Activated CD8-positive, alpha-beta T cell treated with anti-CD3 and anti-CD28 coated beads for 36 hours (primary cell): ENCODE measurements around the gene CYTH2. TPM values are rescaled to one million over a fixed set of nuclear protein-coding genes. Genes with fewer than 3 reads are reported as not detected.

Experiments used
- ATAC-seq: fragments of 200-7000 bp; cut with Tn5 transposase; one replicate; pipeline ENCODE4 v1.10.0; 2021; ENCODE audit warnings: mild to moderate bottlenecking, moderate library complexity
- CTCF ChIA-PET: fragments of 350-600 bp; sonication (Branson Sonifier 250); formaldehyde crosslinking; loops from one replicate; lab custom pipeline; 2021; ENCODE audit warnings: antibody characterized with exemption; lab: Charles Lee
- POLR2A ChIA-PET: fragments of 350-600 bp; sonication (Branson Sonifier 250); formaldehyde crosslinking; loops from one replicate; lab custom pipeline; 2021; ENCODE audit warnings: antibody characterized with exemption; lab: Charles Lee
- DNase-seq: peaks from one replicate; pipeline ENCODE4 v3.0.0-alpha.2; 2020
- H3K27ac Mint-ChIP-seq: one replicate; pipeline ENCODE4 v1.8.0; 2021; ENCODE audit warnings: mild to moderate bottlenecking, mixed read lengths
- H3K27me3 Mint-ChIP-seq: one replicate; pipeline ENCODE4 v1.8.0; 2021; ENCODE audit warnings: mixed read lengths
- H3K36me3 Mint-ChIP-seq: one replicate; pipeline ENCODE4 v1.8.0; 2021; ENCODE audit warnings: low read depth, mixed read lengths
- H3K4me1 Mint-ChIP-seq: one replicate; pipeline ENCODE4 v1.8.0; 2021; ENCODE audit warnings: low read depth, mixed read lengths
- H3K4me3 Mint-ChIP-seq: one replicate; pipeline ENCODE4 v1.8.0; 2021; ENCODE audit warnings: mild to moderate bottlenecking, moderate library complexity, mixed read lengths
- H3K9me3 Mint-ChIP-seq: one replicate; pipeline ENCODE4 v1.8.0; 2021; ENCODE audit warnings: mixed read lengths
- CTCF ChIP-seq: fragments of 200-600 bp; IDR thresholded peaks from one replicate; pipeline ENCODE4 v1.8.0; 2022; ENCODE audit warnings: antibody characterized with exemption, mild to moderate bottlenecking
- intact Hi-C: fragments of 100-400 bp; cut with micrococcal nuclease; formaldehyde crosslinking; loops from one replicate; pipeline ENCODE4 v1.10.0; 2022
- total RNA-seq, 2 experiments: library from RNA; stranded (reverse); gene quantifications; one replicate each; pipeline ENCODE4 v1.2.3, GENCODE V29; 2021

Gene CYTH2
- total RNA-seq, 2 experiments from 2014 or later = 23.8 to 24.5 TPM

GRCh38 chr19:48477067-48477685, 8.0 kb downstream of the CYTH2 start:
- Mint-ChIP-seq H3K9me3 (no peaks in the 10 kb centered on the region), H3K4me1 (peaks cover 22% of the 10 kb centered on the region), H3K27ac (peak overlapping the region; percentile 5), H3K36me3 (peaks cover 4% of the 10 kb centered on the region), H3K27me3 (no peaks in the 10 kb centered on the region), H3K4me3 (no peak overlapping the region)
- ChIA-PET POLR2A (no interaction called here), CTCF (interaction anchor here (1.5 kb wide), 1 partner anchor 12 kb away, joined by 3 read pairs; no protein-coding TSS in a partner anchor)
- DNase-seq = no peak
- no peak for TF ChIP-seq CTCF
- no peak for ATAC-seq
- intact Hi-C loops = no loop called here

GRCh38 chr19:48477698-48478338, 8.6 kb downstream of the CYTH2 start:
- ATAC-seq = no peak
- H3K27ac Mint-ChIP-seq = no peak overlapping the region
- H3K9me3 Mint-ChIP-seq = no peaks in the 10 kb centered on the region
- POLR2A ChIA-PET = no interaction called here
- no peak for DNase-seq
- CTCF ChIA-PET = interaction anchor here (1.5 kb wide), 1 partner anchor 12 kb away, joined by 3 read pairs; no protein-coding TSS in a partner anchor
- TF ChIP-seq CTCF = no peak
- H3K36me3 Mint-ChIP-seq = peaks cover 4% of the 10 kb centered on the region
- intact Hi-C loops = no loop called here
- peaks cover 23% of the 10 kb centered on the region for H3K4me1 Mint-ChIP-seq
- H3K27me3 Mint-ChIP-seq = no peaks in the 10 kb centered on the region
- H3K4me3 Mint-ChIP-seq = no peak overlapping the region

GRCh38 chr19:48478339-48479256, 9.4 kb downstream of the CYTH2 start:
- Mint-ChIP-seq H3K27ac (no peak overlapping the region), H3K4me3 (no peak overlapping the region), H3K27me3 (no peaks in the 10 kb centered on the region), H3K4me1 (peaks cover 23% of the 10 kb centered on the region), H3K36me3 (peaks cover 4% of the 10 kb centered on the region), H3K9me3 (no peaks in the 10 kb centered on the region)
- no peak for DNase-seq
- ChIA-PET CTCF (interaction anchor here (3.2 kb wide), 1 partner anchor 11 kb away, joined by 47 read pairs; no protein-coding TSS in a partner anchor), POLR2A (no interaction called here)
- intact Hi-C loops = no loop called here
- no peak for ATAC-seq
- no peak for TF ChIP-seq CTCF

- Mint-ChIP-seq H3K36me3 (peaks cover 2% of the 10 kb centered on the region), H3K4me3 (peak overlapping the region; percentile 77), H3K27ac (peak overlapping the region; percentile 29), H3K9me3 (no peaks in the 10 kb centered on the region), H3K27me3 (no peaks in the 10 kb centered on the region), H3K4me1 (peaks cover 23% of the 10 kb centered on the region)
- TF ChIP-seq CTCF = no peak
- DNase-seq = no peak
- intact Hi-C loops = no loop called here
- CTCF ChIA-PET = interaction anchor here (1.6 to 3.2 kb wide), 2 partner anchors 8 to 10 kb away, joined by 3 to 47 read pairs; no protein-coding TSS in a partner anchor
- POLR2A ChIA-PET = interaction anchor here (0.9 to 3.0 kb wide), 6 partner anchors 10 to 139 kb away, joined by 3 to 11 read pairs (median 4); partner anchors contain the start of genes GRWD1, RPL18 and SPHK2
- ATAC-seq = no peak
Observed at GRCh38 chr19:48479686-48480085, 10.5 kb downstream of the CYTH2 start.
